HepG2 (cell line): Measurements from ENCODE around the gene TMEM62. TPM values are rescaled to one million over a fixed set of nuclear protein-coding genes. Genes with fewer than 3 reads are reported as not detected.

Experiments
- IKZF4 ChIP-seq: sonication (generic); formaldehyde crosslinking; IDR thresholded peaks from 2 replicates; pipeline ENCODE4 v1.5.1; 2020; ENCODE audit warnings: borderline replicate concordance, mild to moderate bottlenecking, low read depth, missing genetic modification reagents; ENCODE audit errors: not compliant biosample characterization
- KLF15 ChIP-seq: sonication (generic); formaldehyde crosslinking; IDR thresholded peaks from 2 replicates; pipeline ENCODE4 v1.8.1; 2023; ENCODE audit warnings: borderline replicate concordance, mild to moderate bottlenecking, inconsistent platforms, missing genetic modification reagents, mixed read lengths
- LRRFIP1 ChIP-seq: sonication (generic); formaldehyde crosslinking; conservative IDR thresholded peaks from 2 replicates; pipeline ENCODE4 v1.4.0; 2020; ENCODE audit warnings: missing genetic modification reagents
- SIN3A ChIP-seq: IDR thresholded peaks from 2 replicates; pipeline ENCODE4 v1.6.1; 2011; ENCODE audit warnings: low read depth, mild to moderate bottlenecking, control low read depth, low read length, borderline replicate concordance
- SNAI1 ChIP-seq: sonication (generic); formaldehyde crosslinking; IDR thresholded peaks from 2 replicates; pipeline ENCODE4 v1.5.0; 2020; ENCODE audit warnings: mild to moderate bottlenecking, missing genetic modification reagents, borderline replicate concordance
- SPEN ChIP-seq: sonication (generic); formaldehyde crosslinking; IDR thresholded peaks from 2 replicates; pipeline ENCODE4 v1.5.1; 2020; ENCODE audit warnings: low read depth, mild to moderate bottlenecking, missing genetic modification reagents
- ZNF142 ChIP-seq: sonication (generic); formaldehyde crosslinking; IDR thresholded peaks from 2 replicates; pipeline ENCODE4 v1.4.0; 2020; ENCODE audit warnings: missing genetic modification reagents
- ZNF367 ChIP-seq: sonication (generic); formaldehyde crosslinking; IDR thresholded peaks from 2 replicates; pipeline ENCODE4 v1.4.0; 2020; ENCODE audit warnings: missing genetic modification reagents, borderline replicate concordance
- ZNF496 ChIP-seq: sonication (generic); formaldehyde crosslinking; IDR thresholded peaks from 2 replicates; pipeline ENCODE4 v1.8.1; 2023; ENCODE audit warnings: mild to moderate bottlenecking, moderate library complexity, missing genetic modification reagents; ENCODE audit not compliant: insufficient replicate concordance
- ZNF547 ChIP-seq: sonication (generic); formaldehyde crosslinking; IDR thresholded peaks from 2 replicates; pipeline ENCODE4 v1.5.1; 2020; ENCODE audit warnings: mild to moderate bottlenecking, missing genetic modification reagents
- ZNF639 ChIP-seq: conservative IDR thresholded peaks from 2 replicates; pipeline ENCODE4 v1.6.1; 2018; ENCODE audit warnings: missing genetic modification reagents
- ZNF704 ChIP-seq: sonication (generic); formaldehyde crosslinking; IDR thresholded peaks from 2 replicates; pipeline ENCODE4 v1.8.1; 2023; ENCODE audit warnings: mild to moderate bottlenecking, inconsistent platforms, moderate library complexity, missing genetic modification reagents, borderline replicate concordance
- polyA plus RNA-seq, 8 experiments: library from polyadenylated mRNA; depleted of rRNA in 3 of 8; stranded (reverse) in 7 of 8; unstranded in 1 of 8; fragments of >200 nt; fragmentation: Illumina TruSeq in 4 of 8; extraction: Trizol in 4 of 8; gene quantifications; 2 replicates each; pipeline versions ENCODE4 v1.2.1 to v1.2.3, GENCODE V29; 2011 to 2016; ENCODE audit warnings: low read depth in 4 of 8, missing spikeins in 1 of 8, mixed read lengths in 1 of 8; ENCODE audit not compliant: insufficient read depth in 1 of 8
- total RNA-seq, 5 experiments: library from RNA; depleted of rRNA; stranded (reverse); fragments of >200 nt; fragmentation: Illumina TruSeq; extraction: Trizol; gene quantifications; 2 replicates each; pipeline ENCODE4 v1.2.3, GENCODE V29; 2016; ENCODE audit warnings: low read depth in 1 of 5
- TF ChIP-seq, protein P1 (sequence below): sonication (generic); formaldehyde crosslinking; IDR thresholded peaks from 2 replicates; pipeline ENCODE4 v1.5.0; 2020; ENCODE audit warnings: mild to moderate bottlenecking, missing genetic modification reagents

The TMEM62 gene
- total and polyA plus RNA-seq, 2 of the 13 experiments (the other 11 are each of a cell fraction or from before 2014, with no cell fraction given), result 14.2 to 20.9 TPM

- TF ChIP-seq SNAI1 (CRISPR knock-in tag) (no peak), ZNF547 (CRISPR knock-in tag) (no peak), ZNF367 (CRISPR knock-in tag) (no peak), SPEN (CRISPR knock-in tag) (peak; percentile 76), LRRFIP1 (no peak), ZNF142 (CRISPR knock-in tag) (peak; percentile 48; the same call in 1 of the 2 replicates), KLF15 (CRISPR knock-in tag) (no peak), SIN3A (peak; percentile 96), ZNF496 (CRISPR knock-in tag) (no peak), ZNF639 (0 out of 2 replicates have a peak, but pooled peaks have one; percentile 13), ZNF704 (CRISPR knock-in tag) (no peak), IKZF4 (no peak)
- TF ChIP-seq, protein P1, sequence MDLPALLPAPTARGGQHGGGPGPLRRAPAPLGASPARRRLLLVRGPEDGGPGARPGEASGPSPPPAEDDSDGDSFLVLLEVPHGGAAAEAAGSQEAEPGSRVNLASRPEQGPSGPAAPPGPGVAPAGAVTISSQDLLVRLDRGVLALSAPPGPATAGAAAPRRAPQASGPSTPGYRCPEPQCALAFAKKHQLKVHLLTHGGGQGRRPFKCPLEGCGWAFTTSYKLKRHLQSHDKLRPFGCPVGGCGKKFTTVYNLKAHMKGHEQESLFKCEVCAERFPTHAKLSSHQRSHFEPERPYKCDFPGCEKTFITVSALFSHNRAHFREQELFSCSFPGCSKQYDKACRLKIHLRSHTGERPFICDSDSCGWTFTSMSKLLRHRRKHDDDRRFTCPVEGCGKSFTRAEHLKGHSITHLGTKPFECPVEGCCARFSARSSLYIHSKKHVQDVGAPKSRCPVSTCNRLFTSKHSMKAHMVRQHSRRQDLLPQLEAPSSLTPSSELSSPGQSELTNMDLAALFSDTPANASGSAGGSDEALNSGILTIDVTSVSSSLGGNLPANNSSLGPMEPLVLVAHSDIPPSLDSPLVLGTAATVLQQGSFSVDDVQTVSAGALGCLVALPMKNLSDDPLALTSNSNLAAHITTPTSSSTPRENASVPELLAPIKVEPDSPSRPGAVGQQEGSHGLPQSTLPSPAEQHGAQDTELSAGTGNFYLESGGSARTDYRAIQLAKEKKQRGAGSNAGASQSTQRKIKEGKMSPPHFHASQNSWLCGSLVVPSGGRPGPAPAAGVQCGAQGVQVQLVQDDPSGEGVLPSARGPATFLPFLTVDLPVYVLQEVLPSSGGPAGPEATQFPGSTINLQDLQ (CRISPR knock-in tag), result no peak
Measured at GRCh38 chr15:43185157-43186002, 52.0 kb downstream of the TMEM62 start, which contains the start of gene CCNDBP1 (continued).
